ENCODE measurements around the gene LGALS7. TPM values are rescaled to one million over a fixed set of nuclear protein-coding genes. Genes with fewer than 3 reads are reported as not detected.

LGALS7 gene
- polyA plus RNA-seq, 3 donors = 1.00 to 2.1 TPM; not detected in 1

DNA sequence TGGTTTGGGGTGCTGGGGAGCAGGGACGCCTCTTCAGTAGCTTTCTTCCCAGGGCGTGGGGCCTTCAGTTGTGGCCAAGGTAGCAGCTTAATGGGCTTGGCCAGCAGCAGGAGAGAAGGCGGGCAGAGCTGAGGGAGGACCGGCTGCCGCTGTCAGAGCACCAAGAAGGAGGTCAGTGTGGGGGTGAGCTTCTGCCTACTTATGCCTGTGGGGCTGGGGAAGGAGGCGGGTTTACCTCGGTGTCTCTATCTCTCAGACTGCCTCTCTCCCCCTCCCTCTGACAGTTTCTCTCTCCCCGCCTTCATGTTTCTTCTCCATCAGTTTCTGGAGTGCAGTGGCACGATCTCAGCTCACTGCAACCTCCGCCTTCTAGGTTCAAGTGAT lies 29.0 kb downstream of the LGALS7 start, which contains the start of gene CAPN12:
TSS of gene CAPN12 (minus strand) at position 177 of the 384 bp plus-strand sequence. CDS start 309 bp downstream, outside the sequence.
- DNase-seq (ENCODE audit: extremely low read depth in 1 of 11, low read depth in 9 of 11, low spot score in 4 of 11) = no peak

DNA sequence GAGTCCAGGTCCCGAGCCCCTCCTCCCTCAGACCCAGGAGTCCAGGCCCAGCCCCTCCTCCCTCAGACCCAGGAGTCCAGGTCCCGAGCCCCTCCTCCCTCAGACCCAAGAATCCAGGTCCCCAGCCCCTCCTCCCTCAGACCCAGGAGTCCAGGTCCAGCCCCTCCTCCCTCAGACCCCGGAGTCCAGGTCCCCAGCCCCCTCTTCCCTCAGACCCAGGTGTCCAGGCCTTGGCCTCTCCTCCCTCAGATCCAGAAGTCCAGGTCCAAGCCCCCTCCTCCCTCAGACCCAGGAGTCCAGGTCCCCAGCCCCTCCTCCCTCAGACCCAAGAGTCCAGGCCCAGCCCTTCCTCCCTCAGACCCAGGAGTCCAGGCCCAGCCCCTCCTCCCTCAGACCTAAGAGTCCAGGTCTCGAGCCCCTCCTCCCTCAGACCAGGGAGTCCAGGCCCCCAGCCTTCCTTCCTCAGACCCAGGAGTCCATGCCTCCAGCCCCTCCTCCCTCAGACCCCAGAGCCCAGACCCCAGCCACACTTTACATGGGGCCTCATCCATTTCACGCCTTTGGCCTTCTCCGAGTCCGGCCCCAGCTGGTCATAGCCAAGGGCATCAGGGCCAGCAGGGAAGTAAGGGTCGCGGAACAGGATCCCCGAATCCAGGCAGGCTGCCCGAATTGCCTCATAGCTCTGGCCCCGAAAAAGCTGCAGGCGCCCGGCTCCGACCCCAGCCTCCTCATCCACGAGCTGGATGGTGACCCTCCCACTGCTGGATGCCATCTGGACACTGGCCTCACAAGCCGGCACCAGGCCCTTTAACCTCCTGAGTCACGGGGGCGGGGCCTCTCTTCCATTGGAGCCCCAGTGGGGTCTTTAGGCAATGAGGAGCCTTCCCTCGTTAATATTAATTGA lies 29.7 kb downstream of the LGALS7 start:
- no peak for DNase-seq (ENCODE audit: extremely low read depth in 1 of 11, low read depth in 9 of 11, low spot score in 4 of 11)

DNA sequence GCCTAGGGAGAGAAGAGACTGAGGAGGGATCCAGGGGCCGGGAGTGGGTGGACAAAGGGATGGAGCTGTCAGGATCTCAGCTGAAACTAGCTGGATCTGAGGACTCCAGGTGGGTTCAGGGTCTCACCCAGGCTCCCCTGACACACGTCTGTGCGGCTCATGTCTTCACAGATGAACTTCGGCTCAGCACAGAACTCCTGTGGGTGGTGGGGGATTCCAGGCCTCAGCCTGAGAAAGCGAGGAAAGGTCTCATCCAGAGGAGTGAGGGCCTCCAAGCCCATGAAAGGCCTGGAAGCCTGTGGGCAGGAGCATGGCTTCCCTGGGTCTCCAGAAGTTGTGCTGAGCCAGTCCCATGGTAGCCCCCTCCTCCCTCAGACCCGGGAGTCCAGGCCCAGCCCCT lies 30.4 kb downstream of the LGALS7 start:
- DNase-seq (ENCODE audit: extremely low read depth in 1 of 11, low read depth in 9 of 11, low spot score in 4 of 11) = no peak

DNA sequence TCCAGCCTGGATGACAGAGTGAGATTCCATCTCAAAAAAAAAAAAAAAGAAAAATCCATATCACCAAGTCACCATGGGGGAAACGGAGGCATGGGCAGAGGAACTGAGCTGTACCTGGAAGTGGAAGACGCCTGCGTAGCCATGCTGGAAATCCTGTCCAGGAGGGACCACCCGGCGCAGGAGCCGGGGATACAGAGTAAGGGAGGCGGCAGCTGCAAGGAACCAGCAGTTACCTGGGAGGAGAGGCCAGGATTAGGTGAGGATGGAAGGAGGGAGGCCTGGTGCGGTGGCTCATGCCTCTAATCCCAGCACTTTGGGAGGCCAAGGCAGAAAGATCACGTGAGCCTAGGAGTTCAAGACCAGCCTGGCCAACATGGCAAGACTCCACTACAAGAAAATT lies 31.0 kb downstream of the LGALS7 start:
- DNase-seq (ENCODE audit: extremely low read depth in 1 of 11, low read depth in 9 of 11, low spot score in 4 of 11) = no peak

DNA sequence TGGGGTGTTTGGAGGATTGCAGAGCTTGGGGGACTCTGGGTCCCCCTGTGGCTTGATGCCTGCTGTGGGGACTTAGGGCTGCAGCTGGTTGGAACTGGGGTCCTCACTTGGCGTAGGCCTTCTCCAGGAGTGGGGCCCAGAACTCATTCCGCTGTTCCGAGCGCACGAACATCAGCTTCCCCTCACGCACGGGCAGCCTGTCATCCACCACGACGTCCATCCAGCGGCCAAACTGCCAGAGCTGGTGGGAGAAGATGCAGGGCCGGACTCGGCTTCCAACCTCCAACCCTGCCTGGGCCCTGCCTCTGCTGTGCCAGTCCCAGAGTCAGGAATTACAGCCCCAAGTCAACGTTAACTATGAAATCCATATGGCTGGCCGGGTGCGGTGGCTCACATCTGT lies 31.6 kb downstream of the LGALS7 start:
- DNase-seq (ENCODE audit: extremely low read depth in 1 of 11, low read depth in 9 of 11, low spot score in 4 of 11) = no peak

DNA sequence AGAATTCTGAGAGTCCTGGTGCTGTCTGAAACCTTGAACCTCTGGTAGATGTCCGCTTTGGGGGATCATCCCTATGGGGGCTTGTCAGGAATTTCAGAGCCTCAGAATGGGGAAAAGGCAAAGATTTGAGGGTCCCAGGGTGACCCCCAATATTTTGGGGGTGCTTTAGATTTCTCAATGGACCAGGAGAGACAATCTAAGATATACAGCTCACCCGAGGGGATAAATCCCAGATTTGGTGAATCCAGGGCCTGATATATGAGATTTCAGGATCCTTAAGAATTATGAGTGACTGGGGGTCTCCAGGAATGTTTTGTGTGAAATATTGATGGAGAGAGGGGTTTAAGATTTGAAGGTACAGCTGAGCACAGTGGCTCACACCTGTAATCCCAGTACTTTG lies 32.4 kb downstream of the LGALS7 start:
- DNase-seq (ENCODE audit: extremely low read depth in 1 of 11, low read depth in 9 of 11, low spot score in 4 of 11) = no peak

DNA sequence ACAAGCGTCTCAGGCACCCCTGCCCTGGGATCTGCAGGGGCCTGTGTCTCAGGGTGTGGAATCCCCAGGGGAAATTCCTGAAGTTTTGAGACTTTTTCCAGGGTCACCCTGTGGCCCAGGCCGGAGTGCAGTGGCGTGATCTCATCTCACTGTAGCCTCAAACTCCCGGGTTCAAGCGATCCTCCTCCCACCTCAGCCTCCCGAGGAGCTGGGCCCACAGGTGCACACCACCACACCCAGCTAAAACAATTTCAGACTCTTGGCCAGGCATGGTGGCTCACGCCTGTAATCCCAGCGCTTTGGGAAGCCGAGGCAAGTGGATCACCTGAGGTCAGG lies 33.1 kb downstream of the LGALS7 start:
- no peak for DNase-seq (ENCODE audit: extremely low read depth in 1 of 11, low read depth in 9 of 11, low spot score in 4 of 11)

DNA sequence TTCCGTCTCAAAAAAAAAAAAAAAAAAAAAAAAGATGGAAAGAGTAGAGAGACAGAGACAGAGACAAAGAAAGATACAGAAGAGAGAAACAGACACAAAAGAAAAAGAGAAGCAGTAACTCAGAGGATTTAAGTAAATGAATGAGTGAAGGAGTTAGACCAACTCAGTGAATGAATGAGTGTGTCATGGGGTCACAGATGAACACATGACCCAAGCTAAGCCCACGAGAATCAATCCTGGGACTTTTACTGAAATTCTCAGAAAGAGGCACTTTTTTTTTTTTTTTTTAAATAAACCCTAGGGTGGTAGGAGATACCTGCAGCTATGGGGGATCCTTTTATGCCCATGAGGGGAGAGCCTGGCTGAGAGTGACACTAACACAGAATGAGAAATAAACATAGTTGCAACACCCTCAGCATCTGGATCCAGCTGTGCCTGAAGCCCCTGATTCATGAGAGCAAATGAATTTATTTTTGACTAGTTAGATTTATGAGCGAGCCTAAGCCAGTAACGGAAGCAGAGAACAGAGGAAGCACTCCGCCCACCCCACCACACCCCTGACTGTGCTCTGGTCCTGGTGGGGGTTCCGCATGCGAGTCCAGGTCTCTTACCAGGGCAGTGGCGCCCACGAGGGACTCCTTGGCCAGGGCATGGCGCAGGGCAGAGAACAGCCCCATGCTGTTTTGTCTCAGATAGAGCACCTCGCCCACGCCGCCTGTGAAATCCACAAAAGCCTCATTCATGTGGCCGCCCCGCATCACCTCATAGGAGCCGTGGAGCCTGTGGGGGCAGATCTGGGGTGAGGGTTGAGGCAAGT lies 33.7 kb downstream of the LGALS7 start:
- no peak for DNase-seq (ENCODE audit: extremely low read depth in 1 of 11, low read depth in 9 of 11, low spot score in 4 of 11)

DNA sequence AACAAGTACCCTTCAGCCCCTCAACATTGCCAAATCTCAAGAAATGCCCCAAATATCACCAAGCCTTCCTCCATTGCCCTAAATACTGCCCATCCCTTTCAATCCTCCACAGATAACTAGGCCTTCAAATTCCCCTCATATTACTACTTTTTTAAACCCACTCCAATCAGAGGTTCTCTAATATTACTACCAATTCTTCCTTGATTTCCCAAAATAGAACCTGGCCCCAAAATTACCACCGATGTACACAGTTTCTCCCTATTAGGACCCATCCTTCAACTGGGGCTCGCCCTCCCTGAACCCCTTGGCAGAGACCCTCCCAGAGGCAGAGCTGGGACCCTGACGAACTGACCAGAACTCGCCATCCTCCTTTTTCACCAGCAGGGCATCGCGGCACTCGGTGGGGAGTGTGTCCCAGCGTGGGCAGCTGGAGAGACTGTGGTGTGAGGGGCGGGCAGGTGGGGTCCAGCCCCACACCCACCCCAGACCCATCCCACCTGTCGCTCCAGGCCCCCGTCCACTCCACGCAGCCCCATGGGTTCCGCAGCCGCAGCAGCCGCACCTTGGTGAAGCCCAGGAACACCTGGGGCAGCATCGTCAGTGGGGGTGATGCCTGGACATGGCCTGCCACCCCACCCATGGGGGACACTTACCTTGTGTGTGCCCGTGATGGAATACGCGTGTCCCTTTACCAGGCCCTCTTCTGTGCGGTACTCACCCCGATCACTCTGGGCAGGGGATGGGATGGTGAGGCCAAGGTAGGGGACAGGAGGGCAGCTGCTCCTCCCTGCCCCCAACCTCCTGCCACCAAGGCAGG lies 35.2 kb downstream of the LGALS7 start:
- DNase-seq (ENCODE audit: extremely low read depth in 1 of 11, low read depth in 9 of 11, low spot score in 4 of 11) = no peak

DNA sequence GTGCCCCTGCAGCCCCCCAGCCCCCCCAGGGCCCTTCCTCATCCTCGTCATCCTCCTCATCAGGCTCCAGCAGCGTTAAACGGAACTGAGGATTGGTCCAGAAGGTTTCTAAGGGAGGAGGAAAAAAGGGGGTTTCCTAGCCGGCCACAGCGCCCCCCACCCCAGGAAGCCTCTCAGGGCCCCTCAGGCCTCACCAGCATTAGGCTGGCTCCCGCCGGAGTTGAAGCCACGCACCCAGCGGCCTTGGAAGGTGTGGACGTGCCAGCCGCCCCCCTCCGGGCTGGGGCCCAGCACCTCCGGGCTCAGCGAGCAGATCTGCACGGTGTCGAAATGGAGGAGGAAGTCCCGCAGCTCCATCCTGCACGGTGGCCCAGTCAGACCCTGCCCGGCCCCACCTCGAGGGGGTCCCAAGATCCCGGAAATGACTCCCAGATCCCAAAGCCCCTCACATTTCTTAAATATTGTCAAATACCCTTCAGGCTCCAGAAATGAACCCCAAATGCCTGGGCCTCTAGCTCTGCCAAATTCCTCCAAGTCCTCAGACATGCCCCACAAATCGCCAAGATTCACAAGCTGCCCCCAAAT lies 35.9 kb downstream of the LGALS7 start:
- DNase-seq (ENCODE audit: extremely low read depth in 1 of 11, low read depth in 9 of 11, low spot score in 4 of 11) = no peak

DNA sequence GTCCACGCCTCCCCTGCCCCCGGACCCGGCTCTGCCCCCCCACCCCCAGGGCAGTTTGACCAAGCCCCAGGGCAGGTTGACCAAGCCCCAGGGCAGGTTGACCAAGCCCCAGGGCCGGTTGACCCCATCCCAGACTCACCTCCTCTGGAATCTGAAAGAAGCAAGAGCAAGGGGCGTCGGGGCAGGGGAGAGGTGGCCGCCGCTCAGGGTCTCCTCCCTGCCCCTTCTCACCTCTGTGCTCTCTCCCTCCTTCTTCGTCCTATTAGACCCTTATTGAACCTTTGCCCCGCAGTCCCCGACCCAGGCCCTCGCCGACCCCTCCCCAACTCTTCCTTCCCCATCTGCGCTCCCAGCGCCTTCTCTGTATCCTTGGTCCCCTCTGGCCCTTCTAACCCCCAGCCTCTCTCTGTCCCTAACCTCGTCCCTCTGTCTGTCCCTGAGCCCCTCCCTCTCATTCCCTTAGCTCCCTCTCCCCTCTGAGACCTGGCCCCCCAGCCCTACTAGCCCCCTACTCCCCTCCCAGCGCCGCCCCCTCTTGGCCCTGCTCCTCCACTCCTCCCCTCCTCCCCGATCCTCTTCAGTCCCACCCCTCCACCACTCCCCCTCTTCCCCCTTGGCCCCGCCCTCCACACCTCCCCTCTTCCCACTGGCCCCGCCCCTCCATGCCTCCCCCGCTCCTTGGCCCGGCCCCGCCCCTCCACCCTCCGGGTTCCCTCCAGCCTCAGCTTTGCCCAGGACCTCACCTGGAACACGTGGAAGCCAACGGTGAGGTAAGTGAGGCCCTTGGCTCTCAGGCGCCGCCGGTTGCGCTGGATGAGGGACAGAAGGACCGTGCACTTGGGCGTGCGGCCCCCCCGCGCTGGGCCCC lies 36.7 kb downstream of the LGALS7 start:
- peak in 1 of 11 donors; percentile 68 for DNase-seq (ENCODE audit: extremely low read depth in 1 of 11, low read depth in 9 of 11, low spot score in 4 of 11)

DNA sequence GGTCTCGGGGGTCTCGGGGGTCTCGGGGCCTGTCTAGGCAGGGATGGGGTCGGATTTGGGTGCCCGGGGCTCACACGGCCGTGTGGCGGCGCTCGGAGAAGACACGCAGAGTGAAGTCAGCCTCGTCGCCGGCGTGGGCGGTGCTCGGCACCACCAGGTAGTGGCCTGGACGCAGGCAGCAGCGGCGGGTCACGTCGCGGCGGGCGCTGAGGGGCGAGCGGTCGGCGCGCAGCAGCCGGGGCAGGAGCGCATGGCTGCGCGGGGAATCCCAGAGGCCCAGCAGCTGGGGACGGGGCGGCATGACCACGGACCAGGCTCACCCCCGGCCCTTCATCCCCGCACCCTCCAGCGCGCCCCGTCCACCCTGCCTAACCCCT lies 37.3 kb downstream of the LGALS7 start:
- DNase-seq (ENCODE audit: extremely low read depth in 1 of 11, low read depth in 9 of 11, low spot score in 4 of 11) = no peak

DNA sequence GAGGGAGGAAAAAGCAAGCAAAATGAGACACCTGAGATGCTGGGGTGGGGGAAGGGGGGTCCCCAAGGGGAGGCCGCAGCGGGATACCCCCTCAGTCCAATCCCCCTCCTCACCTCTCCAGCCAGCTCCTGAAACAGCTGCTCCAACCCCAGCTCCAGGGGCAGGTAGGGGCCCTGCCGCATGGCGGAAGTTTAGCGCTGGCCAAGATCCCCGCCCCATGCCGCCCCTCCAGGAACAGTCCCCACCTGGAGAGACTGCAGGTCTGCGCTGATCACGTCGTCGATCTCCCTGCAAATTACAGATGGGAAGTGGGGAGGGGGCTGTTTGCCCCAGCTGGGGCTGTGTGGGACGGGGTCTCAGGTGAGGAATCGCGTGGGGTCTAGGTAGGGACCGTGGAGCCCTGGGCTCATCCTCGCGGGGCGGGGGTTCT lies 38.0 kb downstream of the LGALS7 start:
- DNase-seq (ENCODE audit: extremely low read depth in 1 of 11, low read depth in 9 of 11, low spot score in 4 of 11) = no peak

DNA sequence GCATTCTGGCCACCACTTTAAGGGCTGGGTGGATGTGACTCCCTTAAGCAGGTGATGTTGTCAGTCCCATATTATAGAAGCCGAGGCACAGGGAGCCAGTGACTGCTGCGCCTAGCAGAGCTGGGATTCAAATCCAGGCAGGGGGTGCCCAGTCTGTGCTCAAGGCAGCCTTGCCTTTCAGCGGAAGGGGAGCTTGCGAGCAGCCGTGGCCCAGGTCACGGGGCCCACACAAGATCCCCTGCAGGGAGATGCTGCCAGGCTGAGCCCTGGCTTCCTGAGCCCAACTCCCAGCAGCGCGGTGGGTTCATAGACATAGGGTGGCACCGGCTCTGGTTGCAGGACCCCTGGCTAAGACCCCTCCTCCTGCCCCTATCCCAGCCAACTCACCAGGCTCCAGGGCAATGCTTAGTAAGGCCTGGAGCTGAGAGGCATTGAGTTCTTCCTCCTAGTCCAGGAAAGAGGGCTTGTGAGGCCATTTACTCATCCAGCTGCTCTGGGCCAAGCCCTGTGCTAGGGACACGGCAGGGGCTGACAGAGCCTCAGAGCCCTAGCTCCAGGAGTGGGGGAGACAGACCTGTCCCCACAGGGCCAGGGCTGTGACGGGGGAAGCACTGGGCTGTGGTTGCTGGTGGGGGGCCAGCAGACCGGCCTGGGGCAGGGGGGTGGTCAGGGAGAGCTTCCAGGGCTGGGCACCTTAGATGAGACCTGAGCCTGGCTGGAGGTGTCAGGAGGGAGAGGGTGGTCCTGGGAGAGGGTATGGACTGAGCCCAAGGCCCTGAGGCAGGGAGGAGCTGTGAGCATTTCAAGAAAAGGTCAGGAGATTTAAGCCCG lies 38.7 kb downstream of the LGALS7 start:
- no peak for DNase-seq (ENCODE audit: extremely low read depth in 1 of 11, low read depth in 9 of 11, low spot score in 4 of 11)

DNA sequence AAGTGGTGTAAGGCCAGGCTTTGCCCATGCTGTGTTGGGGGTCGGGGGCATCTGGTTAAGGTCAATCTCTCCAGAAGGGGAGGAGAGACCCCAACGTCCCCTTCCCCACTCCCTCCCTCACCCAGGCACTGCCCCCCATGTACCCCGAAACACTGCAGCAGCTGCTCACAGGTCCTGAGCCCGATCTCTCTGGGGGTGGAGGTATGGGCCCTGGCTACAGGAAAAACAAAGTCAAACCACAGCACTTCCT lies 39.2 kb downstream of the LGALS7 start:
- no peak for DNase-seq (ENCODE audit: extremely low read depth in 1 of 11, low read depth in 9 of 11, low spot score in 4 of 11)

DNA sequence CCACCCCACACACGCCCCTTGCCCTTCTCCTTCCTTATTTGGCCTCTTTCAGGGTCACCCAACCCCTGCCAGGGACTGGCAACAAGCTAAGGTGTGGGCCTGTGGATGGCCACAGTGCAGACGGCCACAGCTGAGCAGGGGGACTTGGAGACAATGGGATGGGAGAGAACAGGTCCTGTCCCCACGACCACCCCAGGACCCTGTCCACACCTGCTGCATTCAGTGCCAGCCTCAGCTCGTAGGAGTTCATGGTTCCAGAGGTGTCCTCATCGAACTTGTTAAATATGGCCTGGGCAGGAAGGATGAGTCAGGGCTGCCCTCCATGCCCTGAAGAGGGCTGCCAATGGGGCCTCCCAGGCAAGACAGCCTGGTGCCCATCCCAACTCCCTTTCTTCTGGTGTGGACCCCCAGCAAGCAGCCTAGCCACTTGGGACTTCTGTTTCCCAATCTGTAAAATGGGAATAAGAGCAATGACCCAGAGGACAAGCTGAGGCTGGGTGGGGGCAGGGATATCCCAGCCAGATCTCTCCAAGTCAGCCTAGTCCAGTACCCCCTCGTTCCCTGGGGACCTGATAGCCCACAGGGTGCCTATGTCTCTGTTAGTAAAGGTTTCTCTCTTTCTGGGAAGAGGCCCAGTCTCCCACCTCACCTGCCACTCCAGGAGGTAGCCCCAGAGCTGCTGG lies 39.7 kb downstream of the LGALS7 start:
- DNase-seq (ENCODE audit: extremely low read depth in 1 of 11, low read depth in 9 of 11, low spot score in 4 of 11) = no peak

DNA sequence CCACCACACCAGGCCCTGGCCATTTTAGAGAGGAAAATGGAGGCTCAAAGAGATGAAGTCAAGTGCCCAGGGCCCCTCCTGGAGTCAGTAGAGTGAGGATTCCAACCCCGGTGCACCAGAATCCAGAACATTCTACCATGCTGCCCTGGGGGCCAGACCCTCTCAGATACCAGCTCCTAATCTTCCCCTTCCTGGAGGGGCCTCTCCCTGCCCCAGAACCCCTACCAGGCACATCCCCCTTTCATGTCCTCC lies 40.1 kb downstream of the LGALS7 start:
- DNase-seq (ENCODE audit: extremely low read depth in 1 of 11, low read depth in 9 of 11, low spot score in 4 of 11) = no peak
